ENCODE data around the gene FLT3.
"Not testable (repeated sequence)": the region's sequence is repeated elsewhere in the genome, so short reads cannot be mapped to it uniquely, and the experiment has no call there.

The FLT3 gene

DNA sequence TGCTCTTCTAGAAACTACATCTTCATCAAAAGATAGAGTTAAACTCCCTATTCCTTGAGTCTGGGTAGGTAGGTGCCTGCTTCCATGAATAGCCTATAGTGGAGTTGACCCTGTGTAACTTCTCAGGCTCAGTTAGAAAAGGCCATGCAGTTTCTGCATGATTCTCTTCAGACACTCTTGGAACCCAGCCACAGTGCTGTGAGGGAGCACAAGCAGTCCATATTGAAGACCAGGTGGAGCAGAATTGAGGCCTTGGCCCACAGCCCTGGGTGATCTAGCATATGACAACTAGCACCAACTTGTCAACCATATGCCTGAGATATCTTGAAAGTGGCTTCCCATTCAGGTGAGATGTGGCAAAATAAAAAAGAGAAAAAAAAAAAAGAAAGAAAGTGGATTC lies 27.7 kb upstream of the FLT3 start:
- TF ChIP-seq, protein P1, sequence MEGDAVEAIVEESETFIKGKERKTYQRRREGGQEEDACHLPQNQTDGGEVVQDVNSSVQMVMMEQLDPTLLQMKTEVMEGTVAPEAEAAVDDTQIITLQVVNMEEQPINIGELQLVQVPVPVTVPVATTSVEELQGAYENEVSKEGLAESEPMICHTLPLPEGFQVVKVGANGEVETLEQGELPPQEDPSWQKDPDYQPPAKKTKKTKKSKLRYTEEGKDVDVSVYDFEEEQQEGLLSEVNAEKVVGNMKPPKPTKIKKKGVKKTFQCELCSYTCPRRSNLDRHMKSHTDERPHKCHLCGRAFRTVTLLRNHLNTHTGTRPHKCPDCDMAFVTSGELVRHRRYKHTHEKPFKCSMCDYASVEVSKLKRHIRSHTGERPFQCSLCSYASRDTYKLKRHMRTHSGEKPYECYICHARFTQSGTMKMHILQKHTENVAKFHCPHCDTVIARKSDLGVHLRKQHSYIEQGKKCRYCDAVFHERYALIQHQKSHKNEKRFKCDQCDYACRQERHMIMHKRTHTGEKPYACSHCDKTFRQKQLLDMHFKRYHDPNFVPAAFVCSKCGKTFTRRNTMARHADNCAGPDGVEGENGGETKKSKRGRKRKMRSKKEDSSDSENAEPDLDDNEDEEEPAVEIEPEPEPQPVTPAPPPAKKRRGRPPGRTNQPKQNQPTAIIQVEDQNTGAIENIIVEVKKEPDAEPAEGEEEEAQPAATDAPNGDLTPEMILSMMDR (IDR thresholded peaks at IDR 0.05; ENCODE audit: low read depth, low read length), result no peak
- no peak overlapping the region for H3K4me3 ChIP-seq (replicated peaks in 1 of 2; ENCODE audit: low read depth in 2 of 2, low read length in 2 of 2)
- DNase-seq (ENCODE audit: low read depth in 2 of 2), result no peak

DNA sequence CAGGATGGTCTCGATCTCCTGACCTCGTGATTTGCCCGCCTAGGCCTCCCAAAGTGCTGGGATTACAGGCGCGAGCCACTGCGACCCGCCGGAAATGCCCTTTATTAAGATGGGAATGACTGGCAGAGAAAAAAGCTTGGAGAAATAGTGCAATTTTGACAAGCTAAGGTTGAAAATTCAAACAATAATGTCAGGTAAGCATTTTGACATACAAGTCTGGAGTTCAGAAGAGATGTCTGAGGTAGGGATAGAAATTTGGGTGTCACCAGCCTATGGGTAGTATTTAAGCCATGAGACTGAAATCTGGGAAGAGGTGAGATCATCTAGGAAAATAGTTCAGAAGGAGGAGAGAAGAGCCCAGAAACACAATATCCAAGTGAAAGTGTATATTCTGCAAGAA lies 20.8 kb upstream of the FLT3 start:
- no peak for DNase-seq (ENCODE audit: low read depth in 2 of 2)
- TF ChIP-seq, protein P1 (IDR thresholded peaks at IDR 0.05; ENCODE audit: low read depth, low read length), result no peak

DNA sequence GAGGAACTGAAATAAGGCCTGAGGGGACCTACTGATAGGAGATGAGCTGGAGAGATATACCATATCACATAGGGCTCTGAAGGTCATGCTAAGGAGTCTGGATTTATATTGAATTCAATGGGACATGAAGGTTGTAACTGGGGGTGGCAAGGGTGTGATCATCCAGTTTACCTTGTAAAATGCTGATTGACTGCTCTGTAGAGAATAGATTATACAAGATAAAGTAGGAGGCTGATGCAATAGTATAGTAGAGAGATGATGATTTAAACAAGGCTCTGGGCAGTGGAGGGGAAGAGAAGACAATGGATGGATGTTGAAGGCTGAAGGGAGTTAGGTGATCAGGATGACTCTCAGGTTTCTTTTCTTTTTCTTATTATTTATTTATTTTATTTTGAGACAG lies 19.9 kb upstream of the FLT3 start:
- DNase-seq (ENCODE audit: low read depth in 2 of 2), result no peak
- no peak overlapping the region for H3K4me3 ChIP-seq (replicated peaks in 1 of 2; ENCODE audit: low read depth in 2 of 2, low read length in 2 of 2)
- TF ChIP-seq, protein P1 (IDR thresholded peaks at IDR 0.05; ENCODE audit: low read depth, low read length), result no peak

More for the DNA sequence above, 20.8 kb upstream of the FLT3 start:
- H3K4me3 ChIP-seq (replicated peaks in 1 of 2; ENCODE audit: low read depth in 2 of 2, low read length in 2 of 2), result no peak overlapping the region

DNA sequence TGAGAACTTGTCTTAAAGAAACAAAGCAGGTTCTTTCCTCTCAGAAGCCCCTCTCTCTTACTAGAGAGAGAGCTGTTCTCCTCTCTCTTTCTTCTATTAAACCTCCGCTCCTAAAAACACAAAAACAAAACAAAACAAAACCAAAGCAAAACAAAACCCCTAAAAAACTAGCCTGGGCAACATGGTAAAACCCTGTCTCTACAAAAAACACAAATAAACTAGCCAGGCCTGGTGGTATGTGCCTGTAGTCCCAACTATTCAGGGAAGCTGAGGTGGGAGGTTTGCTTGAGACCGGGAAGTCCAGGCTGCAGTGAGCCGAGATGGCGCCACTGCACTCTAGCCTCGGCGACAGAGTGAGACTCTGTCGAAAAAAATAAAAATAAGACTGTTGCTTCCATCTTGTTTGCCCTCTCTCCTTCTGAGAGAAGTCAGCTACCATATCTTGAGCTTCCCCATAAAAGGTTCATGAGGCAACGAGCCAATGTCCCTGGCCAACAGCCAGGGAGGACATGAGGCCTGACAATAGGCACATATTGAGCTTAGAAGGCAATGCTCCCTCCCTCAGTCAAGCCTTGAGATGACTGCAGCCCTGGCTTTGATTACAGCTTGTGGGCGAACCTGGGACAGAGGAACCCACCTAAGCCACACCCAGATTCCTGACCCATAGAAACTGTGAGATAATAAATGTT lies 17.5 kb upstream of the FLT3 start:
- TF ChIP-seq, protein P1 (IDR thresholded peaks at IDR 0.05; ENCODE audit: low read depth, low read length), result no peak
- peak; percentile 43 to 63 for DNase-seq (ENCODE audit: low read depth in 2 of 2)
- H3K4me3 ChIP-seq (replicated peaks in 1 of 2; ENCODE audit: low read depth in 2 of 2, low read length in 2 of 2), result no peak overlapping the region

DNA sequence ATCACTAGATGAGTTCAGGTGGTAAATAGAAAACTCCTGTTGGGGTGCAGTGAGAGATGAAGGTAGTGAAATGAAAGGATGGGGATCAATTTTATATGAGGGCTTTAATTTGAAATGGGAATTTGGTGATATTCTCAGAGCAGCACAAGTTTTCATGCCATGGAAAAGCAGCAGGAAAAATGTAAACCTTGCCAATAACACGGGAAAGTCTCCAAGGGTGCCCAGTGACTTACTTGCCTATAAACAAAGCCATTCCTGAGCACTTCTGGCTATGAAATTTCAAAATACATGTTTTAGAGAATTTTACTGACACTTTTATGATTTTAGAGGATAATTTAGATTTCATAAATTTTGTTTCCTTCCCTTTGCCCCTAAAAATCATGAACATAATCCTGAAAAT lies 16.4 kb upstream of the FLT3 start:
- TF ChIP-seq, protein P1 (IDR thresholded peaks at IDR 0.05; ENCODE audit: low read depth, low read length), result no peak
- H3K4me3 ChIP-seq (replicated peaks in 1 of 2; ENCODE audit: low read depth in 2 of 2, low read length in 2 of 2), result no peak overlapping the region
- DNase-seq (ENCODE audit: low read depth in 2 of 2), result no peak

DNA sequence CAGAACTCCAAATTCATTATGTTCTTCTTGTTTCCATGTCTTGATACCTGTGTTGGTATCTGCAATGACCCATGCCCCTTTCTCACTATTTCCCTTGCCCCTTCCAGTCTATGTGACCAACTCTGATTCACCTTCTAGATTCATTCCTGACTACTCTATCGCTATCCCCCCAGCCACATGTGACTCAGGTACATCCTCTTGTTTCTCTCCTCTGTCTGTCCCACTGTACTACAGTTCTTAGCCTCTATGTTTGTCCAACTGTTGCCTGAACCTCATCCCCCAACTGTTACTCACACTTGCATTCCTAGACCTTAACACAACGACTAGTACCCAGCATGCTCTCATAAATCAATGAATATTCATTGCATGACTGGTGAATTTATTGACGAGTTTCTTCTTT lies 10.0 kb upstream of the FLT3 start:
- no peak for DNase-seq (ENCODE audit: low read depth in 2 of 2)
- H3K4me3 ChIP-seq (replicated peaks in 1 of 2; ENCODE audit: low read depth in 2 of 2, low read length in 2 of 2), result no peak overlapping the region
- TF ChIP-seq, protein P1 (IDR thresholded peaks at IDR 0.05; ENCODE audit: low read depth, low read length), result no peak

DNA sequence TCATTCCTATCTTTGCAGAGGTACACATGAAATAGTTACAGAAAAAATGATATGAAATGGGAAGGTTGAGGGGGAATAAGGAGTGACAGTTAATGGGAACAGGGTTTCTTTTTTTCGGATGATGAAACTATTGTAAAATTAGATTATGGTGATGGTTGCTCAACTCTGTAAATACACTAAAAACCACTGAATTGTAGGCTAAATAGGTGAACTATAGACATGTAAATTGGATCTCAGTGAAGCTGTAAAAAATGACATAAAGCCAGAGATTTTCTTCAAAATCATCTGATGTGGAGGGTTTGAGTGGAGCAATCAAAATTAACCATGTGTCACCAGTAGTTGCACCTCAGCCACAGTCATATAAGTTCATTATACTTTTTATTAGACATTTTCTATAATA lies 6.6 kb upstream of the FLT3 start:
- no peak for DNase-seq (ENCODE audit: low read depth in 2 of 2)
- TF ChIP-seq, protein P1 (IDR thresholded peaks at IDR 0.05; ENCODE audit: low read depth, low read length), result no peak
- no peak overlapping the region for H3K4me3 ChIP-seq (replicated peaks in 1 of 2; ENCODE audit: low read depth in 2 of 2, low read length in 2 of 2)

DNA sequence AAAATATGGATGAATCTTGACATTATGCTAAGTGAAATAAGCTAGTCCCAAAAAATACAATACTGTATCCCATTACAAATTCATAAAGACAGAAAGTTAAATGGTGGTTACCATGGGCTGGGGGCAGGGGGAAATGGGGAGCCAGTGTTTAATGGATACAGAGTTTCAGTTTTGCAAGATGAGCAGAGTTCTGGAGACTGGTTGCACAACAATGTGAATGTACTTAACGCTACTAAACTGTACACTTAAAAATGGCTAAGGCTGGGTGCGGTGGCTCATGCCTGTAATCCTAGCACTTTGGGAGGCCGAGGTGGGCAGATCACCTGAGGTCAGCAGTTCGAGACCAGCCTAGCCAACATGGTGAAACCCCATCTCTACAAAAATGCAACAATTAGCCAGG lies 1.5 kb upstream of the FLT3 start:
- DNase-seq (ENCODE audit: low read depth in 2 of 2); H3K4me3 ChIP-seq (replicated peaks in 1 of 2; ENCODE audit: low read depth in 2 of 2, low read length in 2 of 2): not testable (repeated sequence)

Measured in cardiac fibroblast (primary cell).